Spleen (tissue), 7 donors: ENCODE data around the gene ZC3H6.

Experiments
- CTCF ChIP-seq, 11 experiments: fragments of 200-600 bp in 7 of 11; fragments of 450-650 bp in 4 of 11; sonication (generic) in 4 of 11; IDR thresholded peaks in 8 of 11; conservative IDR thresholded peaks in 3 of 11; 1 replicate in 7 of 11; 2 replicates in 4 of 11; pipeline versions ENCODE4 v1.4.0 to v1.8.0; 2016 to 2021; ENCODE audit warnings: antibody characterized with exemption in 11 of 11, inconsistent platforms in 4 of 11, mild to moderate bottlenecking in 1 of 11
- POLR2A ChIP-seq, 3 donors: fragments of 450-650 bp; IDR thresholded peaks; one replicate each; pipeline ENCODE4 v1.5.1; 2017; ENCODE audit warnings: antibody characterized with exemption in 3 of 3, mild to moderate bottlenecking in 1 of 3
- donor health status: DM: no; HTN: no; CAD: no; lungs with moderate emphysema.
- donor health status: DM: no; HTN: no; CAD: no.
- donor health status: DM: no; HTN: no; CAD: no.

- no peak for TF ChIP-seq POLR2A (IDR thresholded peaks at IDR 0.05)
- TF ChIP-seq CTCF (IDR thresholded peaks at IDR 0.05 in 8 of 11, conservative IDR thresholded peaks at IDR 0.05 in 3 of 11) = no peak
Observed at GRCh38 chr2:112335600-112335999, 60.2 kb downstream of the ZC3H6 start.
